GM23338 (cell line): Measurements from ENCODE around the gene ATG16L2. TPM values are rescaled to one million over a fixed set of nuclear protein-coding genes. Genes with fewer than 3 reads are reported as not detected.

Source experiments
- ATAC-seq: fragments of 200-7000 bp; cut with Tn5 transposase; 3 replicates; pipeline ENCODE4 v1.9.1; 2020
- DNase-seq: peaks from one replicate; pipeline ENCODE4 v3.0.0-alpha.2; 2015; ENCODE audit warnings: low spot score
- H2AFZ ChIP-seq: fragments of 200-600 bp; sonication (generic); 2 replicates; pipeline ENCODE4 v1.8.0; 2016; ENCODE audit warnings: antibody characterized with exemption, mild to moderate bottlenecking, moderate library complexity
- H3F3A ChIP-seq: fragments of 200-600 bp; sonication (generic); replicated peaks from 2 replicates; pipeline ENCODE4 v1.8.0; 2017; ENCODE audit warnings: antibody characterized with exemption, mixed run types, low read depth
- H3K27ac ChIP-seq: fragments of 200-600 bp; sonication (generic); 2 replicates; pipeline ENCODE4 v1.6.1; 2016; ENCODE audit warnings: low read depth
- H3K27me3 ChIP-seq: fragments of 200-600 bp; sonication (generic); 2 replicates; pipeline ENCODE4 v1.8.0; 2016; ENCODE audit warnings: mild to moderate bottlenecking, mixed run types, moderate library complexity; ENCODE audit not compliant: insufficient read depth
- H3K36me3 ChIP-seq: fragments of 200-600 bp; sonication (generic); 2 replicates; pipeline ENCODE4 v1.8.0; 2016; ENCODE audit warnings: mild to moderate bottlenecking; ENCODE audit not compliant: insufficient read depth
- H3K4me1 ChIP-seq: fragments of 200-600 bp; sonication (generic); 2 replicates; pipeline ENCODE4 v1.8.0; 2016; ENCODE audit warnings: mild to moderate bottlenecking, moderate library complexity; ENCODE audit not compliant: insufficient read depth
- H3K4me2 ChIP-seq: fragments of 200-600 bp; sonication (generic); 2 replicates; pipeline ENCODE4 v1.7.1; 2017; ENCODE audit warnings: mixed run types
- H3K4me3 ChIP-seq: fragments of 200-600 bp; sonication (generic); 2 replicates; pipeline ENCODE4 v1.6.1; 2016; ENCODE audit warnings: mixed run types
- H3K79me2 ChIP-seq: fragments of 200-600 bp; sonication (generic); replicated peaks from 2 replicates; pipeline ENCODE4 v1.8.0; 2017; ENCODE audit warnings: mild to moderate bottlenecking; ENCODE audit not compliant: insufficient read depth
- H3K9me2 ChIP-seq: fragments of 200-600 bp; sonication (generic); 2 replicates; pipeline ENCODE4 v1.8.0; 2017; ENCODE audit not compliant: insufficient read depth
- H4K20me1 ChIP-seq: fragments of 200-600 bp; sonication (generic); replicated peaks from 2 replicates; pipeline ENCODE4 v1.8.0; 2017; ENCODE audit warnings: mild to moderate bottlenecking; ENCODE audit not compliant: insufficient read depth
- H3K27ac Mint-ChIP-seq: 2 replicates; pipeline ENCODE4 v1.8.0; 2020; ENCODE audit warnings: inconsistent platforms, mild to moderate bottlenecking, moderate library complexity, mixed read lengths
- H3K27me3 Mint-ChIP-seq: 3 replicates; pipeline ENCODE4 v1.8.0; 2022; ENCODE audit warnings: low read depth, mild to moderate bottlenecking, moderate library complexity, mixed read lengths, inconsistent platforms; ENCODE audit not compliant: insufficient read depth, poor library complexity
- H3K36me3 Mint-ChIP-seq: 3 replicates; pipeline ENCODE4 v1.8.0; 2021; ENCODE audit warnings: low read depth, mild to moderate bottlenecking, inconsistent platforms, moderate library complexity, mixed read lengths
- H3K4me1 Mint-ChIP-seq: 3 replicates; pipeline ENCODE4 v1.8.0; 2020; ENCODE audit warnings: mild to moderate bottlenecking, inconsistent platforms, mixed read lengths
- H3K4me3 Mint-ChIP-seq: 3 replicates; pipeline ENCODE4 v1.8.0; 2021; ENCODE audit warnings: moderate library complexity, mild to moderate bottlenecking, inconsistent platforms, mixed read lengths
- H3K9me3 Mint-ChIP-seq: 3 replicates; pipeline ENCODE4 v1.8.0; 2020; ENCODE audit warnings: moderate library complexity, mild to moderate bottlenecking, inconsistent platforms, mixed read lengths
- CTCF ChIP-seq, 2 experiments: fragments of 200-600 bp in 1 of 2; sonication (generic) in 1 of 2; conservative IDR thresholded peaks; 2 replicates each; pipeline versions ENCODE4 v1.5.1 to v1.6.1; 2016 to 2017; ENCODE audit warnings: antibody characterized with exemption in 2 of 2, low read depth in 2 of 2, mild to moderate bottlenecking in 2 of 2, moderate library complexity in 1 of 2
- EZH2 ChIP-seq: fragments of 200-600 bp; sonication (generic); IDR thresholded peaks from one replicate; pipeline ENCODE4 v1.8.0; 2017; ENCODE audit warnings: antibody characterized with exemption, mild to moderate bottlenecking, low read depth; ENCODE audit not compliant: unreplicated experiment
- EZH2phosphoT487 ChIP-seq: fragments of 200-600 bp; sonication (generic); IDR thresholded peaks from one replicate; pipeline ENCODE4 v1.8.1; 2018; ENCODE audit warnings: antibody characterized with exemption; ENCODE audit not compliant: unreplicated experiment
- ZNF331 ChIP-seq: fragments of 250-450 bp; sonication (Bioruptor Pico); IDR thresholded peaks from 2 replicates; pipeline ENCODE4 v1.5.0; 2020; ENCODE audit warnings: low read depth, mild to moderate bottlenecking, moderate library complexity
- ZNF462 ChIP-seq: fragments of 250-450 bp; sonication (Bioruptor Pico); IDR thresholded peaks from 2 replicates; pipeline ENCODE4 v1.5.0; 2020; ENCODE audit warnings: mild to moderate bottlenecking, moderate library complexity
- polyA plus RNA-seq: library from polyadenylated mRNA; unstranded; fragments of >200 nt; fragmentation: Nextera tagmentation; extraction: Ambion mirVana; gene quantifications from 2 replicates; pipeline ENCODE4 v1.2.1, GENCODE V29; 2016
- total RNA-seq: library from RNA; depleted of rRNA; stranded (reverse); fragments of >200 nt; shearing (Covaris generic); gene quantifications from 2 replicates; pipeline ENCODE4 v1.2.3, GENCODE V29; 2014
- TF ChIP-seq, protein P1 (sequence below): IDR thresholded peaks from one replicate; pipeline ENCODE4 v1.6.1; 2018; ENCODE audit warnings: antibody characterized with exemption; ENCODE audit not compliant: unreplicated experiment

The ATG16L2 gene
- total and polyA plus RNA-seq, 2 experiments from 2014 or later, result 9.6 to 24.6 TPM

- TF ChIP-seq ZNF462, result no peak
- TF ChIP-seq ZNF331 (CRISPR knock-in tag), result no peak
- TF ChIP-seq CTCF (conservative IDR thresholded peaks at IDR 0.05; ENCODE audit: low read depth in 2 of 2), result no peak
Measured at GRCh38 chr11:72828692-72829101, 14.5 kb downstream of the ATG16L2 start (continued).

DNA sequence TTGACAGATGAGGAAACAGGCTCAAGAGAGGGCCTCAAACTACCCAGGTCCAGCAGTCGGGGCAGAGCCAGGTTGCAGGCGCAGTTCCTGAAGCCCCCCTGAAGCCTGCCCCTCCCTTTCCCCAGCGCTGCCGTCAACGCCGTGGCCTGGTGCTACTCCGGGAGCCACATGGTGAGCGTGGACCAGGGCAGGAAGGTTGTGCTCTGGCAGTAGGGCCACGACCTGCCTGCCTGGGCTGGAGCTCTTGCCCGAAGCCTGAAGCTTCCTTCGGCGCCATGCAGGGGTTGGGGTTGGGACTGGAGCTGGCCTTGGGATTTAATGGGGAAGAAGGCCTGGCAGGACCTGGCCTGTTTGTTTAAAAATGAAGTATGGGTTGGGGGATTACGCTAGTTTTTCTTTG, 15.0 kb downstream of the ATG16L2 start:
- H3K4me1 Mint-ChIP-seq, result peaks cover 8% of the 10 kb centered on the region; the same call in 2 of the 3 replicates
- H3K4me3 Mint-ChIP-seq, result no peak overlapping the region
- H3F3A ChIP-seq, result no peaks in the 10 kb centered on the region
- H3K9me2 ChIP-seq, result no peaks in the 10 kb centered on the region
- H3K4me2 ChIP-seq, result no peak overlapping the region
- no peak overlapping the region for H3K27ac Mint-ChIP-seq
- H3K79me2 ChIP-seq, result no peaks in the 10 kb centered on the region
- peaks cover 2% of the 10 kb centered on the region; the same call in 1 of the 2 replicates for H4K20me1 ChIP-seq
- peaks cover 7% of the 10 kb centered on the region for H3K4me1 ChIP-seq
- no peak overlapping the region for H2AFZ ChIP-seq
- no peaks in the 10 kb centered on the region for H3K36me3 ChIP-seq
- peaks cover 18% of the 10 kb centered on the region for H3K27me3 Mint-ChIP-seq
- ATAC-seq, result no peak
- DNase-seq, result no peak
- no peaks in the 10 kb centered on the region; the same call in 2 of the 3 replicates for H3K9me3 Mint-ChIP-seq
- H3K27me3 ChIP-seq, result no peaks in the 10 kb centered on the region
- no peaks in the 10 kb centered on the region; the same call in 2 of the 3 replicates for H3K36me3 Mint-ChIP-seq
- H3K4me3 ChIP-seq, result no peak overlapping the region
- H3K27ac ChIP-seq, result no peak overlapping the region
- TF ChIP-seq EZH2 (no peak), EZH2phosphoT487 (no peak)
- TF ChIP-seq, protein P1, sequence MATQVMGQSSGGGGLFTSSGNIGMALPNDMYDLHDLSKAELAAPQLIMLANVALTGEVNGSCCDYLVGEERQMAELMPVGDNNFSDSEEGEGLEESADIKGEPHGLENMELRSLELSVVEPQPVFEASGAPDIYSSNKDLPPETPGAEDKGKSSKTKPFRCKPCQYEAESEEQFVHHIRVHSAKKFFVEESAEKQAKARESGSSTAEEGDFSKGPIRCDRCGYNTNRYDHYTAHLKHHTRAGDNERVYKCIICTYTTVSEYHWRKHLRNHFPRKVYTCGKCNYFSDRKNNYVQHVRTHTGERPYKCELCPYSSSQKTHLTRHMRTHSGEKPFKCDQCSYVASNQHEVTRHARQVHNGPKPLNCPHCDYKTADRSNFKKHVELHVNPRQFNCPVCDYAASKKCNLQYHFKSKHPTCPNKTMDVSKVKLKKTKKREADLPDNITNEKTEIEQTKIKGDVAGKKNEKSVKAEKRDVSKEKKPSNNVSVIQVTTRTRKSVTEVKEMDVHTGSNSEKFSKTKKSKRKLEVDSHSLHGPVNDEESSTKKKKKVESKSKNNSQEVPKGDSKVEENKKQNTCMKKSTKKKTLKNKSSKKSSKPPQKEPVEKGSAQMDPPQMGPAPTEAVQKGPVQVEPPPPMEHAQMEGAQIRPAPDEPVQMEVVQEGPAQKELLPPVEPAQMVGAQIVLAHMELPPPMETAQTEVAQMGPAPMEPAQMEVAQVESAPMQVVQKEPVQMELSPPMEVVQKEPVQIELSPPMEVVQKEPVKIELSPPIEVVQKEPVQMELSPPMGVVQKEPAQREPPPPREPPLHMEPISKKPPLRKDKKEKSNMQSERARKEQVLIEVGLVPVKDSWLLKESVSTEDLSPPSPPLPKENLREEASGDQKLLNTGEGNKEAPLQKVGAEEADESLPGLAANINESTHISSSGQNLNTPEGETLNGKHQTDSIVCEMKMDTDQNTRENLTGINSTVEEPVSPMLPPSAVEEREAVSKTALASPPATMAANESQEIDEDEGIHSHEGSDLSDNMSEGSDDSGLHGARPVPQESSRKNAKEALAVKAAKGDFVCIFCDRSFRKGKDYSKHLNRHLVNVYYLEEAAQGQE, result no peak
